PC-9 (cell line): ENCODE data around the gene DOK3. TPM values are rescaled to one million over a fixed set of nuclear protein-coding genes. Genes with fewer than 3 reads are reported as not detected.

Experiments used
- BruUV-seq: library from RNA; stranded (reverse); fragments of 400-500 nt; replicated peaks from 2 replicates; lab custom pipeline; 2021; lab: Mats Ljungman, UMichigan
- CTCF ChIA-PET: fragments of 300-600 bp; sonication (Branson Sonifier 250); formaldehyde crosslinking; loops from one replicate; lab custom pipeline; 2022; ENCODE audit warnings: antibody characterized with exemption; lab: Charles Lee
- POLR2A ChIA-PET: fragments of 300-600 bp; sonication (Branson Sonifier 250); formaldehyde crosslinking; loops from one replicate; lab custom pipeline; 2022; ENCODE audit warnings: antibody characterized with exemption; ENCODE audit not compliant: unreplicated experiment; lab: Charles Lee
- DNase-seq, 2 experiments: peaks; one replicate each; pipeline versions ENCODE4 v3.0.0 to v3.0.0-alpha.2; 2015 to 2022; ENCODE audit warnings: mixed read lengths in 1 of 2
- H2AFZ ChIP-seq: fragments of 200-600 bp; sonication (generic); 2 replicates; pipeline ENCODE4 v1.8.1; 2017; ENCODE audit warnings: antibody characterized with exemption
- H3F3A ChIP-seq: fragments of 200-600 bp; sonication (generic); 2 replicates; pipeline ENCODE4 v1.8.1; 2017; ENCODE audit warnings: antibody characterized with exemption, mild to moderate bottlenecking, low read depth; ENCODE audit not compliant: insufficient read depth
- H3K27ac ChIP-seq: fragments of 200-600 bp; sonication (generic); 2 replicates; pipeline ENCODE4 v1.6.1; 2016; ENCODE audit warnings: mixed run types
- H3K27me3 ChIP-seq: fragments of 200-600 bp; sonication (generic); 2 replicates; pipeline ENCODE4 v1.6.1; 2016; ENCODE audit warnings: low read depth, mixed run types; ENCODE audit not compliant: insufficient read depth
- H3K36me3 ChIP-seq: fragments of 200-600 bp; sonication (generic); 2 replicates; pipeline ENCODE4 v1.6.1; 2016; ENCODE audit warnings: low read depth, mixed run types
- H3K4me1 ChIP-seq: fragments of 200-600 bp; sonication (generic); replicated peaks from 2 replicates; pipeline ENCODE4 v1.6.1; 2016; ENCODE audit warnings: mixed run types; ENCODE audit not compliant: insufficient read depth
- H3K4me2 ChIP-seq: fragments of 200-600 bp; sonication (generic); 2 replicates; pipeline ENCODE4 v1.6.1; 2017; ENCODE audit warnings: mixed run types
- H3K4me3 ChIP-seq: fragments of 200-600 bp; sonication (generic); 2 replicates; pipeline ENCODE4 v1.6.1; 2016; ENCODE audit warnings: mixed run types
- H3K79me2 ChIP-seq: fragments of 200-600 bp; sonication (generic); 2 replicates; pipeline ENCODE4 v1.6.1; 2017; ENCODE audit warnings: low read depth, mixed run types
- H3K9me2 ChIP-seq: fragments of 200-600 bp; sonication (generic); 2 replicates; pipeline ENCODE4 v1.8.1; 2017; ENCODE audit warnings: mild to moderate bottlenecking; ENCODE audit not compliant: insufficient read depth
- H3K9me3 ChIP-seq: fragments of 200-600 bp; sonication (generic); 2 replicates; pipeline ENCODE4 v1.8.1; 2016; ENCODE audit warnings: low read depth; ENCODE audit not compliant: insufficient read depth
- H4K20me1 ChIP-seq: fragments of 200-600 bp; sonication (generic); 2 replicates; pipeline ENCODE4 v1.8.1; 2017; ENCODE audit not compliant: insufficient read depth
- CTCF ChIP-seq: fragments of 200-600 bp; sonication (generic); conservative IDR thresholded peaks from 2 replicates; pipeline ENCODE4 v1.6.1; 2017; ENCODE audit warnings: mixed run types, antibody characterized with exemption, mild to moderate bottlenecking, moderate library complexity
- EZH2 ChIP-seq: fragments of 200-600 bp; sonication (generic); IDR thresholded peaks from 2 replicates; pipeline ENCODE4 v1.8.0; 2017; ENCODE audit warnings: antibody characterized with exemption, low read depth
- intact Hi-C: fragments of 100-400 bp; cut with micrococcal nuclease; formaldehyde crosslinking; loops from one replicate; pipeline ENCODE4 v1.10.0; 2022; ENCODE audit not compliant: unreplicated experiment
- total RNA-seq: library from RNA; stranded (reverse); gene quantifications from 2 replicates; pipeline ENCODE4 v1.2.3, GENCODE V29; 2021

DOK3 gene
- total RNA-seq, 1 experiment from 2014 or later, result 12.2 TPM

- no peak overlapping the region for H3K27ac ChIP-seq
- ChIA-PET POLR2A (no interaction called here), CTCF (no interaction called here)
- H2AFZ ChIP-seq, result no peak overlapping the region
- no TSS peak for BruUV-seq
- peaks cover 32% of the 10 kb centered on the region; the same call in 1 of the 2 replicates for H3F3A ChIP-seq
- no peak overlapping the region for H3K4me3 ChIP-seq
- peaks cover 26% of the 10 kb centered on the region for H3K4me1 ChIP-seq
- no peaks in the 10 kb centered on the region for H4K20me1 ChIP-seq
- H3K79me2 ChIP-seq, result peaks cover 27% of the 10 kb centered on the region
- intact Hi-C loops, result no loop called here
- no peaks in the 10 kb centered on the region for H3K9me3 ChIP-seq
- H3K9me2 ChIP-seq, result no peaks in the 10 kb centered on the region
- H3K4me2 ChIP-seq, result no peak overlapping the region
- H3K27me3 ChIP-seq, result no peaks in the 10 kb centered on the region
- no peak for DNase-seq
- TF ChIP-seq CTCF (no peak), EZH2 (no peak)
- peaks cover 4% of the 10 kb centered on the region; the same call in 1 of the 2 replicates for H3K36me3 ChIP-seq
Measured at GRCh38 chr5:177490311-177490991, 19.2 kb downstream of the DOK3 start.

GRCh38 chr5:177489119-177489716 is 20.4 kb downstream of the DOK3 start:
- Histone ChIP-seq H2AFZ (no peak overlapping the region), H4K20me1 (no peaks in the 10 kb centered on the region), H3K27ac (no peak overlapping the region), H3K4me1 (peaks cover 14% of the 10 kb centered on the region), H3K36me3 (peaks cover 4% of the 10 kb centered on the region; the same call in 1 of the 2 replicates), H3K4me2 (no peak overlapping the region), H3K27me3 (no peaks in the 10 kb centered on the region), H3K79me2 (peaks cover 20% of the 10 kb centered on the region), H3K9me3 (no peaks in the 10 kb centered on the region), H3K4me3 (no peak overlapping the region), H3F3A (peaks cover 24% of the 10 kb centered on the region; the same call in 1 of the 2 replicates), H3K9me2 (no peaks in the 10 kb centered on the region)
- DNase-seq, result no peak
- ChIA-PET CTCF (no interaction called here), POLR2A (interaction anchor here (0.6 kb wide), 1 partner anchor 233 kb away, joined by 8 read pairs; no protein-coding TSS in a partner anchor)
- no TSS peak for BruUV-seq
- intact Hi-C loops, result no loop called here
- no peak for TF ChIP-seq CTCF
- no peak for TF ChIP-seq EZH2

- TF ChIP-seq CTCF, result 0 out of 2 replicates have a peak, but pooled peaks have one; percentile 17
- no peak for TF ChIP-seq EZH2
- no peak for DNase-seq
- Histone ChIP-seq H3K9me3 (no peaks in the 10 kb centered on the region), H3K79me2 (peaks cover 9% of the 10 kb centered on the region), H3K27ac (no peak overlapping the region), H2AFZ (no peak overlapping the region), H3K9me2 (no peaks in the 10 kb centered on the region), H3K27me3 (no peaks in the 10 kb centered on the region), H3K36me3 (peaks cover 4% of the 10 kb centered on the region; the same call in 1 of the 2 replicates), H3K4me2 (no peak overlapping the region), H3K4me1 (peaks cover 1% of the 10 kb centered on the region; the same call in 1 of the 2 replicates), H3F3A (peaks cover 12% of the 10 kb centered on the region; the same call in 1 of the 2 replicates), H4K20me1 (no peaks in the 10 kb centered on the region), H3K4me3 (no peak overlapping the region)
- ChIA-PET POLR2A (no interaction called here), CTCF (no interaction called here)
- BruUV-seq, result no TSS peak
- intact Hi-C loops, result no loop called here
Measured at GRCh38 chr5:177487975-177488374, 21.7 kb downstream of the DOK3 start.
